Hematopoietic multipotent progenitor cell (in vitro differentiated cells): Measurements from ENCODE around the gene CRYBG3. TPM values are rescaled to one million over a fixed set of nuclear protein-coding genes. Genes with fewer than 3 reads are reported as not detected.

ENCODE experiments used
- DNase-seq, 3 donors: peaks; one replicate each; pipeline ENCODE4 v3.0.0-alpha.2; 2011 to 2015; ENCODE audit warnings: low read depth in 2 of 3, low spot score in 2 of 3
- total RNA-seq: library from RNA; depleted of rRNA; stranded (reverse); fragments of >200 nt; gene quantifications from one replicate; pipeline ENCODE4 v1.2.3, GENCODE V29; 2012

CRYBG3 gene
- total RNA-seq, 1 donor: 0.54 TPM

DNA sequence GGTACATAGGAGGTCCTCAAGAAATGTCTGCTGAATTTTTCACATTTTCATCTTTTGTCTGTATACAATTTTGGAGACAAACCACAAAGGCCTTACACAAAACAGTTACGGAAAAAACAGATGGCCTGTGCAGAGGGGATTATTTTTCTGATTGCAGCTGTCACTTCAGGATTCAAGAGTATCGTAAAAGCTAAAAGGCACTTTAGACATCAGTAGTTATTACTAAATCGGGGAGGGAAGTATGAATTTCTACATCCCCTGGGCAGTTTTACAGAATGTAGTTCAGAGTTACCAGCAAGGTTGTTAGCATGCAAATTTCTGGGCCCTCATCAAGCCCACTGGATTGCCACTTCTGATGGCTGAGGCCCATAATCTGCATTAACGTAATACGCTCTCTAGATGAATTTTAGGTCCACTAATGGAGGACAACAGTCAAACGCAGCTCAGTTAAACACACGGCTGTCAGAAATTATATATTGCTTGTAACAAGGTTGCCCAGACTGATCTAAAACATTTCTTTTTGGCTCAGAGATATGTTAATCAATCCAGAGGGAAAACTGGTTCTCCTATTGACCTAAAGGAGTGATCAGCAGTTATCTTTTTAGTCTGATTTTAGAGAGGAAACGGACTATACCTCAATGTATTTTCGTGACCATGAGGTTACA is 149.3 kb downstream of the CRYBG3 start:
- no peak for DNase-seq

DNA sequence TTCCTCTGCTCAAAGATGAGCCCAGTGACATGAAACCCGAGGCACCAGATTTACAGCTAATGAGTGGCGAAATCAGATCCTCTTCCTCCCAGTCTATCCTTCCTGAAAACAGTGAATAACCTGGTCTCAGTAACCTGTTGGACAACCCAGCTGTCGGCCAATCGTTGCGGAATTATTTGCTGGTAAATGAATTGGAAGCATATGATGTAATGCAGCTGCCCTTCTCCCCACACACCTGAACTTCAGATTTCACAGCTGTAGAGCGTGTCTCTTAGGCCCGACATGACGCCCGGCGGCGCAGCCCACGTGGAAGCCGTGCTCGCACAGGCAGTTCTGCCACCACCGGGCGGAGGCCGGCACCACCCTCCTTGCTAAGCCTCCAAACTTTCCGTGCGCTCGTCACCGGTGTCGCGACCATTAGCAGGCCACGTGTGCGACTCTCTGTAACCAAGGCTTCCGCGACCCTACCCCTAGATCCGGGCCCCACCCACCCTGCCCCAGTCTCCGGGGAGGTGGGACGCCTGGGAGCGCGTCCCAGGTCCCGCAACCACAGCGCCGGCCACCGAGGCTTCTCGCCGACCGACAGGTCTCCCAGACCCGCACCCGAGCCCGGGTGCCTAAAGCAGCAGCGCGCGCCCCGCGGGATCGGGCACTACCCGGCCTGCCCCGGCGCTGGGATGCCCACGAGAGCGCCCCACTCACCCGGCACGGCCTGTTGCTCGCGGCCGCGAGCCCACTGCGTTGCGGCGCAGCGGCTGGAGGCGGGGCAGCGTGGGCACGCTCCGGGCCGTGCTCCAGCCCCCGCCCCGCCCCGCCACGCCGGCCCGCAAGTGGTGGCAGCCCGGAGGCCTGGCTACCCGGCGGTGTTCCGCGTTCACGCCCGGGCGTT is 150.1 kb downstream of the CRYBG3 start, which contains the start of gene RIOX2:
RIOX2 (minus strand) TSS at position 753 of the 889 bp plus-strand sequence. CDS start 4,838 bp downstream, outside the sequence.
- DNase-seq: peak; percentile 46 to 83 (median 77)

DNA sequence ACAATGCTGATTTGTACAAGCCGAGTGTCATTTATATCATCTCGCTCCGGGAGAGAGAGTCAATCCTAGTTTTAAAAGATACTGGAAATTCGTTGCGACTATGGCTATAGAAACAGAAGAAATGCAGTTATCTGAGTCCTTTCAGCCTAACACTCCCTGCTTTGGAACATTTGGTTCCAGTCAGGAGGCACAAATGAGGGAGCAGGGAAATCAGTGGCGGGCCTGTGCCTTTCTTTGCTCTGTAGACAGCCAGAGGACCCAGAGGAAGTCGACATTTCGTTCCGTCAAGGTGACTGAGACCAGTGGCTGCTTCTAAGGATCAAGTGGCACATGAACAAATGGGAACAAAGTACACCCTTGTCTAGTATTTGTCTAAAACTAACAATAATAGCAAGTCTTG is 151.2 kb downstream of the CRYBG3 start:
- DNase-seq: no peak

DNA sequence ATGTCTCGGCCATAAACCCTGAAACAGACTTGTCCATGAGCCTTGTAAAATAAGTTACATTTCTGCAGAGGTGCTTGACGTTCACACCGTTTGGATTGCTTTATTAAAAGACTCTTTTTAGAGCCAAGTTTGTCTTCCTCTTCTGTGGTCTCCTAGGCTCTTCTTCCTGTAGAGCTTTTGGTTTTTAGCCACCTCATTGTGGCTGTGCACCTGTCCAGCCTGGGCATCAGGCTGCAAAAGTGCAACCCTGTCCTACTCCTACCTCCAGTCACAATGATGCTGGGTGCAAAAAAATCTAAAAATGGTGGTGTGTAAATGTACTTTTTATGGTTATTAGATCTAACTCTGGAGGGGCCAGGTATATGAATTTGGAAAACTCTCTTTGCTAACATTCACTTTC is 153.2 kb downstream of the CRYBG3 start:
- peak in 2 of 3 donors; percentile 7 to 49 for DNase-seq

DNA sequence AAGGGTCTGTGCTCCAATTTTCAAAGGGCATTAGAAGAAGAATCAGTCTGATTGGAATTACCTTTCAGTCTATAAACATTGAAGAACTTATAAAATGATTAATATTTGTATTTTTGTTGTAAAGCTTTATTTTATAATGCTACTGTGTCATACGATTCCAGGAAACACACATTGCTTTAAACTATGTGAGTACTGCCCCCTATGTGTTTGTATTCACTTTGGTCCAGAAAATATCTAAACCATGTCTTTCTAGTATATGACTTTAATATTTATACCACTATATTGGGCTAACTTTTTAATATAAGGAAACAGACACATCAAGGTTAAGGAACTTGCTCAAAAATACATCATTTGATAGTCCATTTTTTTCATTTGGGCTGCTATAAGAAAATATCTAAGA is 153.7 kb downstream of the CRYBG3 start:
- no peak for DNase-seq

DNA sequence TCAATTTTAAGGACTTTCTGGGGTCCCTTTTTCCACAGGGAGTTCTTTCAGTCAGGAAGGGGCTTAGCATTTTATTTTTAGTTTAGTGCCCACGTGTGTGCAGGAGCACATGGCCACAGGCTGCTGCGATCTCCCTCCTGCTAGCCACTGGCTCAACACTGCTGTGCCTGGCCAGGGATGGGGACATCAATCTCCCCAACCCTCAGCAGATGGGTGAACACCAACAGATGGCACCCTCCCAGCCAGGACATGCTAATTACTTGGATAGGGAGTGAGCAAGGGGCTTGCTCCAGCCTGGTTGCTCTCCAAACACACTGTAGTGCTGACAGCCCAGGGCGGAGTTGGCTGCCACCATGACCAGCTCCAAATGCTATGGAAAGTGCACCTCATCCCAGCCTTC is 157.8 kb downstream of the CRYBG3 start:
- no peak for DNase-seq

DNA sequence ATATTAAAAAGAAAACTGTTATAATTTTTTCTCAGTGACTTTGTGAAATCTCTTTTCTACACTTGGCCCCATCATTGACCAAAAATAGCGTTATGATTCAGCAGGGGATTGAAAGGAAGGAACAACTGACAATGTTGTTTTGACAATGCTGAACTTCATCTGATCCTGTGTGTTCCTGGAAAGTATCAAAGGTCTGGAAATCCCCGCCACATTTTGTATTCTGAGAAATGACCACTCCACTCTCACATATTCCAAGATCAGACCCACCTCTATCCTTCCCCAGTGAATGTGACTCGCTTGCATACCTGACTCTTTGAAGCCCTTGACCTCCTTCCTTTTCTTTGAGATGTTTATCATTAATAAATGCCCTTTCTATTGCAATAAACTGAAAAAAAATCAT is 160.1 kb downstream of the CRYBG3 start:
- no peak for DNase-seq

DNA sequence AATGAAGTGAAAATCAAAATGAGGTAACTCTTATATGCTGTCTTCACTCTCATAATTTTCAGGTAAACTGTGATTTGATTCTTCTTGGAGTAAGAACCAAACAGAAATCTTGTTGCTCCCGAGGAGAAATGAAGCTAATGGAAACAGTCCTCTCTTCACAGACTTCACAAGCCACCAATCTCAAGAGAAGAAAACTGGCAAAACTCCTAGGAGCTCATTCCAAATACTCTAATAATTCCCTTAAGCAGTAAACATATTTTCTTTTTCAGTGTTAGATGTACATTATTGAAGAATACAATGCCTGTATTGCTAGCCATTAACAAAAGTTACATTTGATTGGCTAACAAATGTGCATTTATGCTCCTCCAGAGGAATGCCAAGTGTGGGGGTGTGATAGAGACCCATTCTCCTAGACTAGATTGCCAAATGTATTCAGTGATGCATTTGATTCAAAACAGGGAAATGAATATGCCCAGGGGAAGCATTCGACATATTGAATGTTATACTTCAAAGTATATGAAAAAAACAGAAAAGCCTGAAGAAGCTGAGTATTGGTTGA is 162.2 kb downstream of the CRYBG3 start:
- DNase-seq: no peak

DNA sequence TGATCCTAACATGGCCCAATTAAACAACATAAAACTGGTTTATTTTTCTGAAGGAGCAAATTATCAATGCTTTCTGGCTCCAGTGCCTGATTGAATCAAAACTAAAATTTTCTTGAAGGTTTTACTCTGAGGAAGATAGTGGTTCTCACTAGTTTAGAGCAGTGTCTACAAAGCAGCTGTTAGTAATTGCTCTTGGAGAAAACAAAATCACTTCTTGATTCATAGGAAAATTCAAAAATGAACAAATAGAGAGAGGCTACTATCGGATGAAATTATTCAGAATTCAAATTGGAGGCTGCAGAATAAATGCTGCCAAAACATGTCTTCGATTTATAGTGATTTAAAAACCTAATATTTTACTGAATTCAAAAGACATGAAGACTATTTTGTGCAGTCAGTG is 165.5 kb downstream of the CRYBG3 start:
- DNase-seq: no peak

DNA sequence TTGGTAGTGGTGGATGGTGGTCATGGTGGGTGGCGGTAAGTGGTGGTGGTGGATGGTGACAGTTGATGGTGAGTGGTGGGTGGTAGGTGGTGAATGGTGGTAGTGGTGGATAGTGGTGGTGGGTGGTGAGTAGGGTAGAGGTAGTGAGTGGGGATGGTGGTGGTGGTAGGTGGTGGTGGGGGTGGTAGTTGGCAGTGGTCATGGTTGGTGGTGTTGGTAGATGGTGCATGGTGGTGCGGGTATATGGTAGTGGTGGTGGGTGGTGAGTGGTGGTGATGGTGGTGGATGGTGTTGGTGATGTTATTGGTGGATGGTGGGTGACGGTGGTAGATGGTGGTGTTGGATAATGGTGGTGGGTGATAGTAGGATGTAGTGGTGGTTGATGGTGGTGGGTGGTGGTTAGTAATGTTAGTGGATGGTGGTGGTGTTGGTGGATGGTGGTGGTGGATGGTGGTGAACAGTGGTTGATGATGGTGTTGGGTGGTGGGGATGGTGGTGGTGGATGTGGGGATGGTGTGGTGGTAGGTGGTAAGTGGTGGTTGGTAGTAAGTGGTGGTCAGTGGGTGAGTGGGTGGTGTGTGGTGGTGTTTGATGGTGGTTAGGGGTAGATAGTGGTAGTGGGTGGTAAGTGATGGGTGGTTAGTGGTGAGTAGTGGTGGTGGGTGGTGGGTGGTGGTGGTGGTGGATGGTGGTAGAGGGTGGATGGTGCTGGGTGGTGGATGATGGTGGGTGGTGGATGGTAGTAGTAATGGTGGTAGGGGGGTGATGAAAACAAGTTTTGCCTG is 167.2 kb downstream of the CRYBG3 start:
- no peak for DNase-seq

DNA sequence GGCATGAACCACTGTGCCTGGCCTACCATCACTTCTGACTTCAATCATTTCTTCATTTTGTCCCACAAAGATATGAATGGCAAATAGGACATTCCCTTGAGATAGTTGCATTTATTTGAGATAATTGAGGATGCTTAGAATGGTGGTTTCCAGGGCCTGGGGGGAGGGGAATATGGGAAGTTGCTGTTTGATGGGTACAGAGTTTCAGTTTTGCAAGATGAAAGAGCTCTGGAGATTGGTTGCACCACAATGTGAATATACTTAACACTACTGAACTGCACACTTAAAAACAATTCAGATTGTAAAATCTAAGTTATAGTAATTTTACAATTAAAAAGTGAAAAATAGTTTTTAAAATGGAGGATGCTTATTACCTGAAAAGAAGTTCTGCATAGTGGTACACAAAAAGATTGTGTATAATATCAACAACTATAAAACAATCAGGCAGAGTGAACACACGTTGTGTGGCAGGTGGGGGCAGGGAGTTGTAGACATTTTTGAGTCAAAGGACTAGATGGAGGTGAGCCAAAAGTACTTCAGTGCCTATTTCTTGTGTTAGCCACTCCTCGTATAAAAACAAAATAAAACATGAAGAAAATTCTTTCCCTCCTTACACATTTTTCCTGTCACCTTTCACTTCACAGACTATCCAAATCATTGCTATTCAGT is 168.9 kb downstream of the CRYBG3 start:
- DNase-seq: no peak

DNA sequence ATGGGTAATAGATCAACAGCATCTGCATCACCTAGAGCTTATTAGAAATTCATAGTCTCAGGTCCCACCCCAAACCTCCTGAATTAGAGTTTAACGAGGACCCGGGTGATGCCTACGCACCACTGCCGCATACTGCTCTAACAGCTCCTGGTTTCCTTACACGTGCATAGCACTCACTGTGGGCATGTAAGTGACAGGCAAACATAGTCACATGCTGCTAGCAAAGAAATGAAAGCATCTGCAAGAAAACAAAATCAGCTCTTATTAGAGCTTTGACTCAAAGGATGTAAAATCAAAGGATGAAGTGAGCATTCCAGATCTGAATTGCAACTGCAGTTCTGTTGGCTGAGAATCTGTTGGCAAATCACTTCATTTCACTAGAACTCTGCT is 169.5 kb downstream of the CRYBG3 start:
- DNase-seq: no peak

DNA sequence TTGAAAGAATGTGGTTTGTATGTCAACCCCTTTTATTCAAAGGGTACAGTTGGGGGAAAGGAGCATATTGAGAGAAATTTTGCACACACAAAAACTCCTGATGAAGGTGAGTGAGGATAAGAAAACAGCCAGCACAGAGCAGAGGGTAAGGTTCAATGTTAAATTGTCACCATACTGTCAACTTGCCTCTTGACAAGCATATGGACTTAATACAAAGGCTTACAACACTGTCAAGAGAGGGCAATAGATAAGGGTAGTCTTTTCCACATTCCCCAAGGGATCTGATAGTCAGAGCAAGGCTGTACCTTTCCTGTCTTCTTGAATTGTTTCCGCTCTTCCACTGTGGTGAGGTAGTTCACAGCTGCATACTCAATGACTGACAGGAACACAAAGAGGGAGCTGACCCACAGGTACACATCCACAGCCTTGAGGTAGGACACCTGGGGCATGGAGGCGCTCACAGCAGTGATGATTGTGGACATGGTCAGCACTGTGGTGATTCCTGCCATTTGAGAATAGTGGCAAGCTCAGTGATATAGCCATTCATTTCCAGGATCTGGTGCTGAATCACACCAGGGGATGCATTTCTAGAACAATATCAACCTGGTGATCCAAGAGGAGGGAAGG is 170.8 kb downstream of the CRYBG3 start:
- DNase-seq: no peak

DNA sequence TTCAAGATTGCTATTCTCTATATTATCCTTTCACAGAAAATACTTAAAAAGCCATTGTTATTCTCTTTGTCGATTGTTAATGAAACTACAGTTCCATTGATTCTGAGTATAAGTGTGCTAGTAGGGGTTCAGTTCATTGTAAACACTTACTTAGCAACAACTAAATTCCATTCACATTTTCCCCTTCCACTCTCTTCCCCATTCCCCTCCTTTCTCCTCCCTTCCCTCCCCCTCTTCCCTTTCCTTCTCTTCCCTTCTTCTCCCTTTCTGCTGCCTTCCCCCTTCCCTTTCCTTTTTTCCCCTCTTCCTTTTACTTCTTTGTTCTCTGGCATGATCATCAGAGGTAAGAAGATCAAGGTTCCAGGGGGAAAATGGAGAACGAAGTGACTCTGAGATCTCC is 171.7 kb downstream of the CRYBG3 start:
- DNase-seq: no peak

DNA sequence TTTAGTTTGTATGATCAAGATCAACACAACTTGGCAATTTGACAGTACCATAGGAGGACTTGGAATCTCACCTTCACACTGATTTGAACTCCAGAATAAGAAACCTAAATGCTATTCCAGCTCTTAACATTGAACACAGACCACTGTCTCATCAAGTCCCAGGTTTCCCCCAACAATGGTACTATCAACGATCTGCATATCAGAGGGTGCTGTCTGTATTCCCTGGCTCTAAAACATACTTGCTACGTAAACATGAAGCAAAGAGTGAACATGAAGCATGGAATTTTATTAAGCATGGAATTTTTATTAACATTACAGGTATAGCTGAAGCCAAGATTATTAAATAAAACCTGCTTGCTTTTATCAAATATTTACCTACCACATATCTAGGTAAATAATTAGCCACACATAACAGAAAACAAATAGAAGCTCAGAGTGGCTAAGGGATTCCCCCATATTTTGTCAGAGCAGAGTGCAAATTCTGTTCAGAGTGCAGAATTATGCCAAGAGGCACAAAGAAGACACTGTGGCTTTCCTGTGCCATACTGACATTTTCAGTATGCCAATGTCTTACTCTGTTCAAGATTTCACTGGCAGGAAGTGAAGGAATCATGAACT is 172.6 kb downstream of the CRYBG3 start:
- no peak for DNase-seq
